K562 (cell line): Measurements from ENCODE around the gene CCDC70.

ENCODE experiments used
- ATF3 ChIP-seq, 2 experiments: fragments of 450-650 bp in 1 of 2; sonication (generic) in 1 of 2; formaldehyde crosslinking in 1 of 2; IDR thresholded peaks in 1 of 2; conservative IDR thresholded peaks in 1 of 2; 2 replicates each; pipeline versions ENCODE4 v1.6.1 to v1.8.1; 2016 to 2023; ENCODE audit warnings: mild to moderate bottlenecking in 2 of 2, moderate library complexity in 2 of 2, inconsistent platforms in 1 of 2, missing genetic modification reagents in 1 of 2
- CBX3 ChIP-seq, 2 experiments: IDR thresholded peaks; 1 replicate in 1 of 2; 2 replicates in 1 of 2; pipeline ENCODE4 v1.6.1; 2012; ENCODE audit warnings: inconsistent platforms in 2 of 2, low read length in 2 of 2, borderline replicate concordance in 1 of 2, control low read depth in 1 of 2
- CHD4 ChIP-seq: fragments of 200-600 bp; sonication (generic); IDR thresholded peaks from 3 replicates; pipeline ENCODE4 v1.6.1; 2012; ENCODE audit warnings: low read depth, mild to moderate bottlenecking, mixed read lengths, low read length, inconsistent platforms; ENCODE audit not compliant: insufficient read depth, insufficient replicate concordance, poor library complexity, severe bottlenecking
- CTCF ChIP-seq, 3 experiments: IDR thresholded peaks in 2 of 3; conservative IDR thresholded peaks in 1 of 3; 2 replicates each; pipeline ENCODE4 v1.5.1; 2011 to 2012; ENCODE audit warnings: low read length in 3 of 3, mild to moderate bottlenecking in 3 of 3, control low read depth in 2 of 3, improper control_type of control experiment in 1 of 3, inconsistent platforms in 1 of 3, low read depth in 1 of 3, mixed read lengths in 1 of 3, moderate library complexity in 1 of 3; ENCODE audit not compliant: insufficient read depth in 2 of 3
- EP300 ChIP-seq: IDR thresholded peaks from 2 replicates; pipeline ENCODE4 v1.6.1; 2012; ENCODE audit warnings: low read length, improper control_type of control experiment
- JUN ChIP-seq, 2 experiments: sonication (generic) in 1 of 2; formaldehyde crosslinking in 1 of 2; IDR thresholded peaks; 2 replicates each; pipeline versions ENCODE4 v1.6.1 to v1.8.0; 2012 to 2022; ENCODE audit warnings: borderline replicate concordance in 2 of 2, mild to moderate bottlenecking in 2 of 2, improper control_type of control experiment in 1 of 2, low read depth in 1 of 2, low read length in 1 of 2, missing genetic modification reagents in 1 of 2
- MAFK ChIP-seq: IDR thresholded peaks from 2 replicates; pipeline ENCODE4 v1.6.1; 2011; ENCODE audit warnings: low read length, improper control_type of control experiment
- NRF1 ChIP-seq, 2 experiments: fragments of 450-650 bp; IDR thresholded peaks in 1 of 2; conservative IDR thresholded peaks in 1 of 2; 2 replicates each; pipeline ENCODE4 v1.6.1; 2014; ENCODE audit warnings: mild to moderate bottlenecking in 2 of 2
- TARDBP ChIP-seq: fragments of 450-650 bp; IDR thresholded peaks from 2 replicates; pipeline ENCODE4 v1.6.1; 2016
- USF1 ChIP-seq: sonication (generic); formaldehyde crosslinking; IDR thresholded peaks from 2 replicates; pipeline ENCODE4 v1.9.0; 2022; ENCODE audit warnings: mild to moderate bottlenecking, missing genetic modification reagents
- ZFX ChIP-seq: sonication (generic); formaldehyde crosslinking; IDR thresholded peaks from 2 replicates; pipeline ENCODE4 v1.8.0; 2022; ENCODE audit warnings: mild to moderate bottlenecking, missing genetic modification reagents, moderate library complexity
- ZKSCAN8 ChIP-seq: fragments of 200-800 bp; sonication (Bioruptor generic); IDR thresholded peaks from 2 replicates; pipeline ENCODE4 v1.6.1; 2016; ENCODE audit warnings: missing genetic modification characterization, missing compliant biosample characterization
- ZNF778 ChIP-seq: fragments of 450-650 bp; formaldehyde crosslinking; IDR thresholded peaks from 2 replicates; pipeline ENCODE4 v1.4.0; 2020; ENCODE audit warnings: mild to moderate bottlenecking, moderate library complexity
- TF ChIP-seq, protein P1 (sequence below), 2 experiments: fragments of 450-650 bp; formaldehyde crosslinking in 1 of 2; IDR thresholded peaks; 2 replicates each; pipeline versions ENCODE4 v1.4.0 to v1.6.1; 2014 to 2020; ENCODE audit warnings: mild to moderate bottlenecking in 2 of 2, borderline replicate concordance in 1 of 2, low read depth in 1 of 2

GRCh38 chr13:51873117-51873798, 11.5 kb downstream of the CCDC70 start:
- TF ChIP-seq JUN (IDR thresholded peaks at IDR 0.05; ENCODE audit: borderline replicate concordance, low read depth, low read length) (no peak), JUN (CRISPR knock-in tag; IDR thresholded peaks at IDR 0.05; ENCODE audit: borderline replicate concordance) (no peak), CTCF (IDR thresholded peaks at IDR 0.05 in 2 of 3, conservative IDR thresholded peaks at IDR 0.05 in 1 of 3; ENCODE audit: insufficient read depth in 2 of 3, low read depth in 1 of 3, low read length in 3 of 3) (no peak), CBX3 (IDR thresholded peaks at IDR 0.05; ENCODE audit: borderline replicate concordance in 1 of 2, low read length in 2 of 2) (no peak), MAFK (no peak), EP300 (no peak), NRF1 (conservative IDR thresholded peaks at IDR 0.05 in 1 of 2, IDR thresholded peaks at IDR 0.05 in 1 of 2) (no peak), ATF3 (IDR thresholded peaks at IDR 0.05) (no peak), ATF3 (CRISPR knock-in tag; conservative IDR thresholded peaks at IDR 0.05) (no peak), TARDBP (no peak), ZKSCAN8 (CRISPR knock-in tag) (no peak), CHD4 (no peak), USF1 (CRISPR knock-in tag) (no peak), ZFX (CRISPR knock-in tag) (no peak), ZNF778 (no peak)
- TF ChIP-seq, protein P1, sequence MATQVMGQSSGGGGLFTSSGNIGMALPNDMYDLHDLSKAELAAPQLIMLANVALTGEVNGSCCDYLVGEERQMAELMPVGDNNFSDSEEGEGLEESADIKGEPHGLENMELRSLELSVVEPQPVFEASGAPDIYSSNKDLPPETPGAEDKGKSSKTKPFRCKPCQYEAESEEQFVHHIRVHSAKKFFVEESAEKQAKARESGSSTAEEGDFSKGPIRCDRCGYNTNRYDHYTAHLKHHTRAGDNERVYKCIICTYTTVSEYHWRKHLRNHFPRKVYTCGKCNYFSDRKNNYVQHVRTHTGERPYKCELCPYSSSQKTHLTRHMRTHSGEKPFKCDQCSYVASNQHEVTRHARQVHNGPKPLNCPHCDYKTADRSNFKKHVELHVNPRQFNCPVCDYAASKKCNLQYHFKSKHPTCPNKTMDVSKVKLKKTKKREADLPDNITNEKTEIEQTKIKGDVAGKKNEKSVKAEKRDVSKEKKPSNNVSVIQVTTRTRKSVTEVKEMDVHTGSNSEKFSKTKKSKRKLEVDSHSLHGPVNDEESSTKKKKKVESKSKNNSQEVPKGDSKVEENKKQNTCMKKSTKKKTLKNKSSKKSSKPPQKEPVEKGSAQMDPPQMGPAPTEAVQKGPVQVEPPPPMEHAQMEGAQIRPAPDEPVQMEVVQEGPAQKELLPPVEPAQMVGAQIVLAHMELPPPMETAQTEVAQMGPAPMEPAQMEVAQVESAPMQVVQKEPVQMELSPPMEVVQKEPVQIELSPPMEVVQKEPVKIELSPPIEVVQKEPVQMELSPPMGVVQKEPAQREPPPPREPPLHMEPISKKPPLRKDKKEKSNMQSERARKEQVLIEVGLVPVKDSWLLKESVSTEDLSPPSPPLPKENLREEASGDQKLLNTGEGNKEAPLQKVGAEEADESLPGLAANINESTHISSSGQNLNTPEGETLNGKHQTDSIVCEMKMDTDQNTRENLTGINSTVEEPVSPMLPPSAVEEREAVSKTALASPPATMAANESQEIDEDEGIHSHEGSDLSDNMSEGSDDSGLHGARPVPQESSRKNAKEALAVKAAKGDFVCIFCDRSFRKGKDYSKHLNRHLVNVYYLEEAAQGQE (IDR thresholded peaks at IDR 0.05; ENCODE audit: borderline replicate concordance), result no peak
- TF ChIP-seq, protein P1 (CRISPR knock-in tag; IDR thresholded peaks at IDR 0.05; ENCODE audit: low read depth), result no peak
